HUES48 (cell line): ENCODE results near the gene DCDC2C.

Source experiments
- H3K27ac ChIP-seq: one replicate; pipeline ENCODE4 v1.7.0; 2013; ENCODE audit warnings: low read depth, low read length, inconsistent platforms
- H3K27me3 ChIP-seq: 2 replicates; pipeline ENCODE4 v1.6.1; 2013; ENCODE audit warnings: mild to moderate bottlenecking, low read length; ENCODE audit not compliant: control insufficient read depth, insufficient read depth
- H3K36me3 ChIP-seq: 2 replicates; pipeline ENCODE4 v1.6.1; 2013; ENCODE audit warnings: low read length; ENCODE audit not compliant: control insufficient read depth, insufficient read depth
- H3K4me1 ChIP-seq: 2 replicates; pipeline ENCODE4 v1.6.1; 2013; ENCODE audit warnings: mild to moderate bottlenecking, low read length; ENCODE audit not compliant: control insufficient read depth, insufficient read depth
- H3K4me3 ChIP-seq: 2 replicates; pipeline ENCODE4 v1.5.1; 2013; ENCODE audit warnings: mild to moderate bottlenecking, low read depth, low read length
- H3K9ac ChIP-seq: 2 replicates; pipeline ENCODE4 v1.6.1; 2013; ENCODE audit warnings: mild to moderate bottlenecking, low read depth, low read length, moderate library complexity
- H3K9me3 ChIP-seq: 2 replicates; pipeline ENCODE4 v1.6.1; 2013; ENCODE audit warnings: low read length; ENCODE audit not compliant: control insufficient read depth, insufficient read depth

The DCDC2C gene

DNA sequence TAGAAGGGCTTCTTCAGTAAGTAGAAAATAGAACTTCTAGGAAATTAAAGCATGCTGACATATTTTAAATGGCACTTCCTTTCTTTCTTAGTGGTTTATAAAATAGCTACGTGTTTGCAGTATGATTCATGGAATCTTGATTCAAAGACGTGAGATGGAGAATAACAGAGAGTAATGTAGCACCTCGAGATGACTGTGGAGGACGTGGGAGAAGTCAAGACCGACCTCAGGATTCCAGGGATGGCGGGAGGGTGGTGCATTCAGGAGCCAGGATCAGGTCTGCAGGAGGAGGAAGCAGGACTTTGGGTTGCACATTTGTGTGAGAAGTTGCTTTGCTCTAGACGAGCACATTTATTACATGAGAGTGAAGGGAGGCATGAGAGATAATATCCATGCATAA is 56.0 kb downstream of the DCDC2C start:
- Histone ChIP-seq H3K27me3 (no peaks in the 10 kb centered on the region), H3K9ac (no peak overlapping the region), H3K4me1 (no peaks in the 10 kb centered on the region), H3K27ac (no peak overlapping the region), H3K9me3 (no peaks in the 10 kb centered on the region), H3K4me3 (no peak overlapping the region), H3K36me3 (no peaks in the 10 kb centered on the region)

GRCh38 chr2:3759761-3760160 is 56.4 kb downstream of the DCDC2C start:
- no peaks in the 10 kb centered on the region for H3K4me1 ChIP-seq
- no peak overlapping the region for H3K27ac ChIP-seq
- no peaks in the 10 kb centered on the region for H3K9me3 ChIP-seq
- H3K36me3 ChIP-seq, result no peaks in the 10 kb centered on the region
- H3K9ac ChIP-seq, result no peak overlapping the region
- no peak overlapping the region for H3K4me3 ChIP-seq
- no peaks in the 10 kb centered on the region for H3K27me3 ChIP-seq

GRCh38 chr2:3761272-3761671 is 57.9 kb downstream of the DCDC2C start:
- Histone ChIP-seq H3K27me3 (no peaks in the 10 kb centered on the region), H3K27ac (no peak overlapping the region), H3K36me3 (no peaks in the 10 kb centered on the region), H3K9me3 (no peaks in the 10 kb centered on the region), H3K9ac (no peak overlapping the region), H3K4me3 (no peak overlapping the region), H3K4me1 (no peaks in the 10 kb centered on the region)

GRCh38 chr2:3762771-3763447 is 59.5 kb downstream of the DCDC2C start:
- no peak overlapping the region for H3K27ac ChIP-seq
- H3K4me1 ChIP-seq, result no peaks in the 10 kb centered on the region
- no peaks in the 10 kb centered on the region for H3K27me3 ChIP-seq
- H3K4me3 ChIP-seq, result no peak overlapping the region
- H3K9me3 ChIP-seq, result no peaks in the 10 kb centered on the region
- H3K9ac ChIP-seq, result no peak overlapping the region
- no peaks in the 10 kb centered on the region for H3K36me3 ChIP-seq

GRCh38 chr2:3766824-3767223 is 63.4 kb downstream of the DCDC2C start:
- H3K36me3 ChIP-seq, result no peaks in the 10 kb centered on the region
- no peaks in the 10 kb centered on the region for H3K27me3 ChIP-seq
- no peaks in the 10 kb centered on the region for H3K9me3 ChIP-seq
- H3K27ac ChIP-seq, result no peak overlapping the region
- H3K4me1 ChIP-seq, result no peaks in the 10 kb centered on the region
- no peak overlapping the region for H3K4me3 ChIP-seq
- no peak overlapping the region for H3K9ac ChIP-seq

DNA sequence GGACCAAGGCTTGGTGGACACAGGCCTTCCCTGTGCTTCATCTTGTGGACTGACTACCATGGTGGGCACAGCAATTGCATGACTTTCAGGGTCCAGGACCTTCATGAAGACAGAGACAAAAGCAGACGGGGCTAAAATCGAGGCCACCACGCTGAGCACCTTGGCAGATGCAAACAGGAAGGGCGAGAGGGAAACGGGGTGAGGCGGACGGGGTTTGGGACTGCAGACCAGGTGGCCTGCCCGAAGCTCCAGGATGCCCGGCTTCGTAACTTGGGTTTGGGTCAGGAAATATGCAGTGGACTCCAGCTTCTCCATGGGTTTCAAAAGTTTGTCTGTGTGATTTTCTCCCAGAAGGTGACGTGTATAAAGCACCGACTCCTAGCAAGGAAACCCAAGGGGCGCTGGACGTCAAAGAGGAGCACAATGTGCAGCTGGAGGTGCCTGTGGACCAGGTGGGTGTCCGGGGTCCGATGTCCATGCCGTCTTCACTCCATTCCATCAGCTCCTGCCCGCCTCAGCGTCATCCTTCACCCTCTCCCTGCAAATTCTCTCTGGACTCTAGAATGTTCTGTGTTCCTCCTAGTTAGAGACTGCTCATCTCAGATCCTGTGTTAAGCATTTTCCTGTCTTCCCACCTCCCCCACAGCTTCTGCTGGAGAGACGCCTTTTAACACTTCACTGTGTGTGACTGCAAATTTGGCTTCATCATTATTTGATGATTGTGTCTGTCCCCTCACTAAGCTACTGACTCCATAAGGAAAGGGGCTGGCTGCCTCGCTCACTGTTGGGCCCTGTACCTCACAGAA is 65.8 kb downstream of the DCDC2C start:
- Histone ChIP-seq H3K27ac (no peak overlapping the region), H3K4me3 (no peak overlapping the region), H3K27me3 (no peaks in the 10 kb centered on the region), H3K36me3 (no peaks in the 10 kb centered on the region), H3K4me1 (no peaks in the 10 kb centered on the region), H3K9me3 (no peaks in the 10 kb centered on the region), H3K9ac (no peak overlapping the region)

DNA sequence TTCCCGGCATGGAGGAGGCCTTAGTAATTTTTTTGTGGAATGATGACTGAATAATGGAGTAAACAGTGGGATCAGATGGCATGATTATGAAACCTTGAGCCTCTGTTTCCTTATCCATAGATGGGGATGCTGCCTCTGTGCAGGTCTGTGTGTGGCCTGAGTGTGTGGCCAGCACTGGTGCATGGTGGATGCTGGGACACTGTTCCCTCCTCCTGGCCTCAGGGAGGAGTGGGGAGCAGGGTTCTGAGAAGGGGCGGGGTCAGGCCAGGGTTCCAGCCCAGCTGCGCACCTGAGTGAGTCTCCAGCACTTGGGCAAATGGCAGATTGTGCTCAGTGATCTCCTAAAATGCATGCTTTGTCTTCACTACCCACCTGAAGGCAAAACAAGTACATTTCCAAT is 66.4 kb downstream of the DCDC2C start:
- no peak overlapping the region for H3K4me3 ChIP-seq
- no peaks in the 10 kb centered on the region for H3K9me3 ChIP-seq
- no peaks in the 10 kb centered on the region for H3K4me1 ChIP-seq
- H3K27ac ChIP-seq, result no peak overlapping the region
- H3K27me3 ChIP-seq, result no peaks in the 10 kb centered on the region
- no peaks in the 10 kb centered on the region for H3K36me3 ChIP-seq
- no peak overlapping the region for H3K9ac ChIP-seq

DNA sequence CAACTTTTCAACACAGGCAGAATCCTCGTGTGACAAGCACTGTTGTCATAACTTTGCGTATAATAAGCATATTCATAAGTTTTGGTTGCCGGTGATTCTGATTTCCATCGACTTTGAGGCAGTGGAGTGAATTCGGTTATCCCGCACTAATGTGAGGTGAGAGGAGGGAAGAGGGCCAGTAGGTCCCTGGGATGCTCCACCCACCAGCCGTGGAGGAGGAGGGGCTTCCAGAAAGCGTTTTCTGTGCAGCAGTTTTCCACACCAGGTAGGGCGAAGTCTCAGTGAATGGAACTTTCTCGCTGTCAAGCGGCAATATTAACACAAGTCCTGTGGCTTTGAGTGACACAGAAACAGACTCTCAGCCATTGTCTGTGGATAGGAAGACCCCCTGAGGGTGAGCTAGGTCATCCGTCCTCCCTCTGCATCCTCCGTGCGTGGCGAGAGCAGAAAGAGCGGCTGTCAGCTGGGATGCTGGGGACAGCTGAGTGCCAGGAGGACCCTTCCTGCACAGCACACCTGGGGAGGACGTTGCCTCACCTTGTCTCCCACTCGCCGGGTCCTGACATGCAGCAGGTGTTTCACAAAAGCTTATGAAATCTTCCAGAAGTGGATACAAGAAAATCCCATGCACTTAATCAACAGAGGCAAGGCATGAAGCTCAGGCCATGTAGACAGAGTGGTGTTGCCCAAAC is 67.5 kb downstream of the DCDC2C start:
- Histone ChIP-seq H3K27me3 (no peaks in the 10 kb centered on the region), H3K27ac (no peak overlapping the region), H3K36me3 (no peaks in the 10 kb centered on the region)

GRCh38 chr2:3771576-3771975 is 68.2 kb downstream of the DCDC2C start:
- no peaks in the 10 kb centered on the region for H3K27me3 ChIP-seq

More for the DNA sequence above, 67.5 kb downstream of the DCDC2C start:
- no peaks in the 10 kb centered on the region for H3K9me3 ChIP-seq
- no peak overlapping the region for H3K9ac ChIP-seq
- no peaks in the 10 kb centered on the region for H3K4me1 ChIP-seq
- no peak overlapping the region for H3K4me3 ChIP-seq

DNA sequence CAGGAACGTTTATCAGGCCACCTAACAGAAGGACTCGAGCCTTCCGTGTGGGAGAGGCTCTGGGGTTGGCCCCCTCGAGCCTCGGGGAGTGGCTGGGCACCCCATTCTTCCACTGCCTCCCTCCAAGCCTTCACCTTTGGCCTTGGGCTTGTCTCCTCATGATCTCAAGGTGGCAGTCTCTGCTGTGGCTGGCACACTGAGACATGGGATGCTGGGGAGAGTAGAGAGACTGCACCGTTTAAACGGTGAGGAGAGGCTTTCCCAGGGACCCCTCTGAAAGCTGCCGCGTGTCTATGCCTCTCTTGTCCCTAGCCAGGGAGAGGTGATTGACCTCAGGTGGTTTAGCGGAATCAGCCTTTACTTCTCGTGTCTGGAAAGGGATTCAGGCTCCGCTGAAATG is 71.0 kb downstream of the DCDC2C start:
- no peaks in the 10 kb centered on the region for H3K4me1 ChIP-seq

More at GRCh38 chr2:3771576-3771975, 68.2 kb downstream of the DCDC2C start:
- Histone ChIP-seq H3K36me3 (no peaks in the 10 kb centered on the region), H3K9ac (no peak overlapping the region), H3K4me3 (no peak overlapping the region), H3K27ac (no peak overlapping the region), H3K4me1 (no peaks in the 10 kb centered on the region), H3K9me3 (no peaks in the 10 kb centered on the region)

DNA sequence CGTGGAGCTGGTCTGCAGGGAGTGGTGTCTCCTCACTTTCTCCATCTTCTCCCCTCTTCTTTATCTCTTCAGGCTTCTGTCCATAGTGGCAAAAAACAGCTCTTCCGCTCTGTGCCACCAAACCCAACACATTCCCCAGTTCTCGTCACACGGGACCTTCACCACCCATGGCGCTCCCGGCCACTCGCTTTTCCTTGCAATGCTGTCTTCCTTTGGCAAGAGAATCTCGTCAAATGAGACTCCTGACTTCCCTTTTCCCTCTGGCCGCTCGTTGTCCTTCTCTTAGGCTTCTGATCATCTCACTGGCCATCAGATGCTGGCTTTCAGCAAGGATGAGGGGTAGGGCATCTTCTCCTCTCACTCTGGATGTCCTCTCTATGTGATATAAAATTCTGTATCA is 72.9 kb downstream of the DCDC2C start:
- Histone ChIP-seq H3K36me3 (no peaks in the 10 kb centered on the region), H3K9ac (no peak overlapping the region), H3K27me3 (no peaks in the 10 kb centered on the region), H3K4me3 (no peak overlapping the region), H3K4me1 (peaks cover 4% of the 10 kb centered on the region), H3K27ac (no peak overlapping the region), H3K9me3 (no peaks in the 10 kb centered on the region)

More for the DNA sequence above, 71.0 kb downstream of the DCDC2C start:
- Histone ChIP-seq H3K27me3 (no peaks in the 10 kb centered on the region), H3K9ac (no peak overlapping the region), H3K36me3 (no peaks in the 10 kb centered on the region), H3K27ac (no peak overlapping the region), H3K9me3 (no peaks in the 10 kb centered on the region), H3K4me3 (no peak overlapping the region)
